ENCODE measurements around the gene CITED4.

CITED4 gene

DNA sequence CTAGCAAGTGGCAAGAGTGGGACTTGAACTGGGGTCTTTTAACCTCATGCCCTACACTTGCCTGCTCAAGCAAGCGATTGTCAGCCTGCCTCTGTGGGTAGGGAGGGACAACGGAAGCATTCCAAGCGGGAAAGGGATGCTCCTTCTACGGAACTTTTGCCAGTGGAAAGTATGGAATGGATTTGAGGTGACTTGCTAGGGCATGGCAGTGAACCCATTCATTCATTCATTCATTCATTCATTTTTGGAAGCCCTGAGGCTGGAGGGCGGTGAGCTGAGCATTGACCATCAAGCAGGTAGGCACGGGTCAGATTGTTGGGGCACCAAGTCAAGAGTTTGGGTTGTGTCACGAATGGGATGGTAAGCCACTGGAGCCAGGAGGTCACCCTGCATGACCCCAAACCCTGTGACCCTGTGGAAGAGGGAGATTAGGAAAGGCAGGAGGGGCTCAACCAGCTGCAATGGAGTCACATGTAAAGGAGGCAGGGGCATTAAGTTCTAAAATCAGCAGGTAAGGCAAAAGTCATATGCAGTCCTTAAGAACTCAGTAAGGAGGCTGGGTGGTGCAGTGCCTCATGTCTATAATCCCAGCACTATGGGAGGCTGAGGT is 11.8 kb upstream of the CITED4 start:
- TF ChIP-seq, protein P1, sequence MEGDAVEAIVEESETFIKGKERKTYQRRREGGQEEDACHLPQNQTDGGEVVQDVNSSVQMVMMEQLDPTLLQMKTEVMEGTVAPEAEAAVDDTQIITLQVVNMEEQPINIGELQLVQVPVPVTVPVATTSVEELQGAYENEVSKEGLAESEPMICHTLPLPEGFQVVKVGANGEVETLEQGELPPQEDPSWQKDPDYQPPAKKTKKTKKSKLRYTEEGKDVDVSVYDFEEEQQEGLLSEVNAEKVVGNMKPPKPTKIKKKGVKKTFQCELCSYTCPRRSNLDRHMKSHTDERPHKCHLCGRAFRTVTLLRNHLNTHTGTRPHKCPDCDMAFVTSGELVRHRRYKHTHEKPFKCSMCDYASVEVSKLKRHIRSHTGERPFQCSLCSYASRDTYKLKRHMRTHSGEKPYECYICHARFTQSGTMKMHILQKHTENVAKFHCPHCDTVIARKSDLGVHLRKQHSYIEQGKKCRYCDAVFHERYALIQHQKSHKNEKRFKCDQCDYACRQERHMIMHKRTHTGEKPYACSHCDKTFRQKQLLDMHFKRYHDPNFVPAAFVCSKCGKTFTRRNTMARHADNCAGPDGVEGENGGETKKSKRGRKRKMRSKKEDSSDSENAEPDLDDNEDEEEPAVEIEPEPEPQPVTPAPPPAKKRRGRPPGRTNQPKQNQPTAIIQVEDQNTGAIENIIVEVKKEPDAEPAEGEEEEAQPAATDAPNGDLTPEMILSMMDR (IDR thresholded peaks at IDR 0.05; ENCODE audit: low read depth, low read length): no peak
- no peak for DNase-seq (ENCODE audit: extremely low read depth, low read depth)

GRCh38 chr1:40872276-40872675 is 10.1 kb upstream of the CITED4 start:
- DNase-seq (ENCODE audit: extremely low read depth, low read depth): no peak
- TF ChIP-seq, protein P1 (IDR thresholded peaks at IDR 0.05; ENCODE audit: low read depth, low read length): no peak

GRCh38 chr1:40870135-40870728 is 8.1 kb upstream of the CITED4 start:
- TF ChIP-seq, protein P1 (IDR thresholded peaks at IDR 0.05; ENCODE audit: low read depth, low read length): no peak
- no peak for DNase-seq (ENCODE audit: extremely low read depth, low read depth)

DNA sequence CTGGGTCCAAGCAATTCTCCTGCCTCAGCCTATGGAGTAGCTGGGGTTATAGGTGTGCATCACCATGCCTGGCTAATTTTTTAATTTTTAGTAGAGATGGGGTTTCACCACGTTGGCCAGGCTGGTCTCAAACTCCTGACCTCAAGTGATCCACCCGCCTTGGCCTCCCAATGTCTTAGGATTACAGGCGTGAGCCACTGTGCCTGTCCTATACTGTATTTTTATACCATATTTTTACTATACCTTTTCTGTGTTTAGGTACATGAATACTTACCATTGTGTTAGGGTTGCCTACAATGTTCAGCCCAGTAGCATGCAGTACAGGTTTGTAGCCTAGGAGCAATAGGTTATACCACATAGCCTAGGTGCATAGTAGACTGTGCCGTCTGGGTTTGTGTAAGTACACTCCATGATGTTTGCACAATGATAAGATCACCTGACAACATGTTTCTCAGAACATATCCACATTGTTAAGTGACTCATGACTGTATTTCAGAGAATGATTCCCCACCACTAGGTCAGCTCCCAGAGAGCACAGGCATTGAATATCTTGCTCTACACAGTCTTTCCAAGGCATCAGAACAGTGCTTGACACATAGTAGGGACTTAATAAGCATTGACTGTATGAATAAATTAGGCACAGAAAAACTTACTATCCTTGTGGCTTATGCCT is 6.0 kb upstream of the CITED4 start:
- no peak for DNase-seq (ENCODE audit: extremely low read depth, low read depth)
- TF ChIP-seq, protein P1 (IDR thresholded peaks at IDR 0.05; ENCODE audit: low read depth, low read length): no peak

GRCh38 chr1:40861224-40862003 is 749 bp downstream of the CITED4 start:
- DNase-seq (ENCODE audit: extremely low read depth, low read depth): no peak

DNA sequence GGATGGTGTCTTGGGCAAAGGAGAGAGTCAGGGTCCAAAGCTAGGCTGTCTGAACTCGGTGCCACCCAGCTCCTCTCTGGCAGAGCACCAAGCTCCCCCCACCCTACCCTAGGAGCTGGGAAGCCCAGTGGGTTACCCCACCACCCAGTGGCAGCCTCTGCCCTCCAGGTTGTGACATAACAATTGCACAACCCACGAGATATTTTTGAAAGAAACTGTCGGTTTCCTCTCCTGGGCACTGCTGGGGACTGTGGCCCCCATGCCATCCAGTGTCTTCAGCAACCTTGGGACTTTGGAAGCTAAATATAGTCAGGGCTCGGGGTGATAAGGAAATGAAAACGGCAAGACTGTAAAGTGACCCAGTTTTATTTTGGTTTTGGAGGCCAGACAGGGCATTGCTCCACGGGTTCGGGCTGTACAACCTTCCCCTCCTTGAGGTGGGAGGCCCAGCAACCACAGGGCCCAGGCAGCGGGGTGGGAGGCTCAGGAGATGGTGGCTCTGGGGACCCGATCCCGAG is 1.4 kb downstream of the CITED4 start:
- DNase-seq (ENCODE audit: extremely low read depth, low read depth): no peak
- TF ChIP-seq, protein P1 (IDR thresholded peaks at IDR 0.05; ENCODE audit: low read depth, low read length): no peak

More at GRCh38 chr1:40861224-40862003, 749 bp downstream of the CITED4 start:
- TF ChIP-seq, protein P1 (IDR thresholded peaks at IDR 0.05; ENCODE audit: low read depth, low read length): no peak

Data from AG09319 (cell line).